Esophagus squamous epithelium (tissue), 4 donors: ENCODE measurements around the gene MUSK.

Experiments used
- CTCF ChIP-seq, 6 experiments: fragments of 450-650 bp in 4 of 6; fragments of 200-600 bp in 2 of 6; sonication (generic) in 2 of 6; IDR thresholded peaks; one replicate each; pipeline ENCODE4 v1.5.1; 2016 to 2019; ENCODE audit warnings: antibody characterized with exemption in 6 of 6, mild to moderate bottlenecking in 4 of 6, moderate library complexity in 4 of 6
- POLR2A ChIP-seq, 4 donors: fragments of 450-650 bp; IDR thresholded peaks; one replicate each; pipeline ENCODE4 v1.6.1; 2017; ENCODE audit warnings: antibody characterized with exemption in 4 of 4, mild to moderate bottlenecking in 4 of 4, moderate library complexity in 3 of 4

- TF ChIP-seq POLR2A (IDR thresholded peaks at IDR 0.05) (no peak), CTCF (IDR thresholded peaks at IDR 0.05) (no peak)
Observed at GRCh38 chr9:110752766-110753165, 84.2 kb downstream of the MUSK start.
